GM23338 (cell line): Measurements from ENCODE around the gene NAPG.

Experiments used
- CREB1 ChIP-seq: fragments of 250-450 bp; sonication (Bioruptor Pico); IDR thresholded peaks from 2 replicates; pipeline ENCODE4 v1.5.0; 2020; ENCODE audit warnings: low read depth, mild to moderate bottlenecking, moderate library complexity
- EZH2 ChIP-seq: fragments of 200-600 bp; sonication (generic); IDR thresholded peaks from one replicate; pipeline ENCODE4 v1.8.0; 2017; ENCODE audit warnings: antibody characterized with exemption, mild to moderate bottlenecking, low read depth; ENCODE audit not compliant: unreplicated experiment
- EZH2phosphoT487 ChIP-seq: fragments of 200-600 bp; sonication (generic); IDR thresholded peaks from one replicate; pipeline ENCODE4 v1.8.1; 2018; ENCODE audit warnings: antibody characterized with exemption; ENCODE audit not compliant: unreplicated experiment
- JUNB ChIP-seq: IDR thresholded peaks from one replicate; pipeline ENCODE4 v1.6.1; 2016; ENCODE audit warnings: antibody characterized with exemption; ENCODE audit not compliant: unreplicated experiment
- NANOG ChIP-seq: IDR thresholded peaks from 2 replicates; pipeline ENCODE4 v1.6.1; 2016; ENCODE audit warnings: antibody characterized with exemption, borderline replicate concordance
- POLR2AphosphoS5 ChIP-seq: IDR thresholded peaks from 2 replicates; pipeline ENCODE4 v1.6.1; 2016; ENCODE audit warnings: antibody characterized with exemption, low read depth
- REST ChIP-seq: IDR thresholded peaks from one replicate; pipeline ENCODE4 v1.6.1; 2018; ENCODE audit warnings: antibody characterized with exemption; ENCODE audit not compliant: unreplicated experiment
- STAT1 ChIP-seq: IDR thresholded peaks from one replicate; pipeline ENCODE4 v1.6.1; 2016; ENCODE audit warnings: antibody characterized with exemption; ENCODE audit not compliant: unreplicated experiment
- ZNF331 ChIP-seq: fragments of 250-450 bp; sonication (Bioruptor Pico); IDR thresholded peaks from 2 replicates; pipeline ENCODE4 v1.5.0; 2020; ENCODE audit warnings: low read depth, mild to moderate bottlenecking, moderate library complexity
- TF ChIP-seq, protein P1 (sequence below), 2 experiments: fragments of 200-600 bp in 1 of 2; sonication (generic) in 1 of 2; conservative IDR thresholded peaks; 2 replicates each; pipeline versions ENCODE4 v1.5.1 to v1.6.1; 2016 to 2017; ENCODE audit warnings: antibody characterized with exemption in 2 of 2, low read depth in 2 of 2, mild to moderate bottlenecking in 2 of 2, moderate library complexity in 1 of 2
- TF ChIP-seq, protein P2 (sequence below): IDR thresholded peaks from 2 replicates; pipeline ENCODE4 v1.6.1; 2016; ENCODE audit warnings: antibody characterized with exemption

GRCh38 chr18:10482985-10483949 lies 42.6 kb upstream of the NAPG start:
- TF ChIP-seq, protein P1, sequence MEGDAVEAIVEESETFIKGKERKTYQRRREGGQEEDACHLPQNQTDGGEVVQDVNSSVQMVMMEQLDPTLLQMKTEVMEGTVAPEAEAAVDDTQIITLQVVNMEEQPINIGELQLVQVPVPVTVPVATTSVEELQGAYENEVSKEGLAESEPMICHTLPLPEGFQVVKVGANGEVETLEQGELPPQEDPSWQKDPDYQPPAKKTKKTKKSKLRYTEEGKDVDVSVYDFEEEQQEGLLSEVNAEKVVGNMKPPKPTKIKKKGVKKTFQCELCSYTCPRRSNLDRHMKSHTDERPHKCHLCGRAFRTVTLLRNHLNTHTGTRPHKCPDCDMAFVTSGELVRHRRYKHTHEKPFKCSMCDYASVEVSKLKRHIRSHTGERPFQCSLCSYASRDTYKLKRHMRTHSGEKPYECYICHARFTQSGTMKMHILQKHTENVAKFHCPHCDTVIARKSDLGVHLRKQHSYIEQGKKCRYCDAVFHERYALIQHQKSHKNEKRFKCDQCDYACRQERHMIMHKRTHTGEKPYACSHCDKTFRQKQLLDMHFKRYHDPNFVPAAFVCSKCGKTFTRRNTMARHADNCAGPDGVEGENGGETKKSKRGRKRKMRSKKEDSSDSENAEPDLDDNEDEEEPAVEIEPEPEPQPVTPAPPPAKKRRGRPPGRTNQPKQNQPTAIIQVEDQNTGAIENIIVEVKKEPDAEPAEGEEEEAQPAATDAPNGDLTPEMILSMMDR (conservative IDR thresholded peaks at IDR 0.05; ENCODE audit: low read depth in 2 of 2) = no peak
- TF ChIP-seq EZH2 = no peak
- TF ChIP-seq POLR2AphosphoS5 = no peak
- no peak for TF ChIP-seq JUNB
- no peak for TF ChIP-seq NANOG
- no peak for TF ChIP-seq REST
- no peak for TF ChIP-seq CREB1 (CRISPR knock-in tag)
- no peak for TF ChIP-seq EZH2phosphoT487
- TF ChIP-seq, protein P2, sequence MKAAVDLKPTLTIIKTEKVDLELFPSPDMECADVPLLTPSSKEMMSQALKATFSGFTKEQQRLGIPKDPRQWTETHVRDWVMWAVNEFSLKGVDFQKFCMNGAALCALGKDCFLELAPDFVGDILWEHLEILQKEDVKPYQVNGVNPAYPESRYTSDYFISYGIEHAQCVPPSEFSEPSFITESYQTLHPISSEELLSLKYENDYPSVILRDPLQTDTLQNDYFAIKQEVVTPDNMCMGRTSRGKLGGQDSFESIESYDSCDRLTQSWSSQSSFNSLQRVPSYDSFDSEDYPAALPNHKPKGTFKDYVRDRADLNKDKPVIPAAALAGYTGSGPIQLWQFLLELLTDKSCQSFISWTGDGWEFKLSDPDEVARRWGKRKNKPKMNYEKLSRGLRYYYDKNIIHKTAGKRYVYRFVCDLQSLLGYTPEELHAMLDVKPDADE = no peak
- no peak for TF ChIP-seq STAT1
- no peak for TF ChIP-seq ZNF331 (CRISPR knock-in tag)
